ENCODE results near the gene CDC42EP1. TPM values are rescaled to one million over a fixed set of nuclear protein-coding genes. Genes with fewer than 3 reads are reported as not detected.
"Not testable (repeated sequence)": the region's sequence is repeated elsewhere in the genome, so short reads cannot be mapped to it uniquely, and the experiment has no call there.

CDC42EP1 gene
- total RNA-seq, 1 donor from 2014 or later: 2.1 TPM

DNA sequence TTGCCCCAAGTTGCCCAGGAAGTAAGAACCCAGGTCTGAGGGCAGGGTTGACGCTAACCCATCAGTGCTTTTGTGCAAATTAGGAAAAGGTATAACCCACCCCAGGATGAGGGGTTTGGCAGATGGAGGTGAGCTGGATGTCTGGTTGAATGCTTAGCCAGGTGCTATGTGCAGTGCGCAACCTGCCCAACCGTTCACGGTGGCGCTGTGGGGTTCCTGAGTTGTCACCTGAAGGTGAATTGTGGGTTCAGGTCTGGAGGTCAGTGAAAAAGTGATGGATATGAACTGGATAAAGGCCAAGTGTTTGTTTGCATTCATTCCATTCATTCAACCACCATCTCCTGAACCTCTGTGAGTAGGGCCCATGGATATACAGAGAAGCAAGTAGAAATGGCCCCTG is 34.0 kb downstream of the CDC42EP1 start:
- no peak for TF ChIP-seq CTCF (IDR thresholded peaks at IDR 0.05; ENCODE audit: partially characterized antibody, unreplicated experiment)
- no peaks in the 10 kb centered on the region for H3K4me1 Mint-ChIP-seq (ENCODE audit: low read depth, unreplicated experiment)
- no peak for DNase-seq
- no peak overlapping the region for H3K27ac Mint-ChIP-seq (ENCODE audit: unreplicated experiment)
- H3K4me3 Mint-ChIP-seq (ENCODE audit: unreplicated experiment): no peak overlapping the region
- peaks cover 6% of the 10 kb centered on the region for H3K27me3 Mint-ChIP-seq (ENCODE audit: unreplicated experiment)
- H3K36me3 Mint-ChIP-seq (ENCODE audit: unreplicated experiment): no peaks in the 10 kb centered on the region
- H3K9me3 Mint-ChIP-seq (ENCODE audit: unreplicated experiment): peaks cover 4% of the 10 kb centered on the region

DNA sequence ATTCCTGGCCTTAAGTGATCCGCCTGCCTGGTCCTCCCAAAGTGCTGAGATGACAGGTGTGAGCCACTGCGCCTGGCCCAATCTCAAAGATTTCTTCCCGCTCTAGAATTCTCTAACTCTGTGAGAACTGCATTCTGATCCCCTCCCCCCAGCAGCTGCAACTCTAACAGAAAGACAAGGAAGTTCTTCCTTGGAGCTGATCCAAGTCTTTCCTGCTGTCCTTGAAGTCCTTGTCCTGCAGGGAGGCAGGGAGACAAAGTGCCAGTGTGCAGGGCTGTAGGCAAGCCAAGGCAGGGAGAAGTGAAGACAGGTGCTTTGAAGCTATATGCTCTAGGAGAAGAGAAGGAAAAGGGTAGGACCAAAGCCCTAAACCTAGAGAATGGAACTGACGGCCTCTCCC is 38.9 kb downstream of the CDC42EP1 start:
- no peak for DNase-seq
- Mint-ChIP-seq H3K27ac (ENCODE audit: unreplicated experiment) (no peak overlapping the region), H3K4me3 (ENCODE audit: unreplicated experiment) (no peak overlapping the region), H3K27me3 (ENCODE audit: unreplicated experiment) (peaks cover 5% of the 10 kb centered on the region), H3K9me3 (ENCODE audit: unreplicated experiment) (no peaks in the 10 kb centered on the region), H3K36me3 (ENCODE audit: unreplicated experiment) (no peaks in the 10 kb centered on the region), H3K4me1 (ENCODE audit: low read depth, unreplicated experiment) (peaks cover 8% of the 10 kb centered on the region)
- TF ChIP-seq CTCF (IDR thresholded peaks at IDR 0.05; ENCODE audit: partially characterized antibody, unreplicated experiment): no peak

DNA sequence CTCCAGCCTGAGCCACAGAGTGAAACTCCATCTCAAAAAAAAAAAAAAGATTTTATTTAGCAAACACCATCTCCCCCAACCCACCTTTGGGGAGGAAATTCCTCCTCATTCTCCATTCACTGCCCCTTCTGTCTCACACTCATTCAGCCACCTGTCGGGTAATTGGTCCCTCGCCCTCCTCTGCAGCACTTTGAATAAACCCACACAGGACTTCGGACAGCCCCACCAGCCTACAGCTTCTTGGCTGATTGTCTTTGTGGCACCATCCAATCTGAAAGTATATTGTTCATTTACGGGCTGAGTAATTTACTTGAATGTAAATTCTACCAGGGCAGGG is 40.9 kb downstream of the CDC42EP1 start:
- peak overlapping the region; percentile 62 for H3K4me3 Mint-ChIP-seq (ENCODE audit: unreplicated experiment)
- DNase-seq: no peak
- peaks cover 8% of the 10 kb centered on the region for H3K4me1 Mint-ChIP-seq (ENCODE audit: low read depth, unreplicated experiment)
- peaks cover 2% of the 10 kb centered on the region for H3K9me3 Mint-ChIP-seq (ENCODE audit: unreplicated experiment)
- peaks cover 3% of the 10 kb centered on the region for H3K27me3 Mint-ChIP-seq (ENCODE audit: unreplicated experiment)
- no peak overlapping the region for H3K27ac Mint-ChIP-seq (ENCODE audit: unreplicated experiment)
- no peaks in the 10 kb centered on the region for H3K36me3 Mint-ChIP-seq (ENCODE audit: unreplicated experiment)
- TF ChIP-seq CTCF (IDR thresholded peaks at IDR 0.05; ENCODE audit: partially characterized antibody, unreplicated experiment): no peak

DNA sequence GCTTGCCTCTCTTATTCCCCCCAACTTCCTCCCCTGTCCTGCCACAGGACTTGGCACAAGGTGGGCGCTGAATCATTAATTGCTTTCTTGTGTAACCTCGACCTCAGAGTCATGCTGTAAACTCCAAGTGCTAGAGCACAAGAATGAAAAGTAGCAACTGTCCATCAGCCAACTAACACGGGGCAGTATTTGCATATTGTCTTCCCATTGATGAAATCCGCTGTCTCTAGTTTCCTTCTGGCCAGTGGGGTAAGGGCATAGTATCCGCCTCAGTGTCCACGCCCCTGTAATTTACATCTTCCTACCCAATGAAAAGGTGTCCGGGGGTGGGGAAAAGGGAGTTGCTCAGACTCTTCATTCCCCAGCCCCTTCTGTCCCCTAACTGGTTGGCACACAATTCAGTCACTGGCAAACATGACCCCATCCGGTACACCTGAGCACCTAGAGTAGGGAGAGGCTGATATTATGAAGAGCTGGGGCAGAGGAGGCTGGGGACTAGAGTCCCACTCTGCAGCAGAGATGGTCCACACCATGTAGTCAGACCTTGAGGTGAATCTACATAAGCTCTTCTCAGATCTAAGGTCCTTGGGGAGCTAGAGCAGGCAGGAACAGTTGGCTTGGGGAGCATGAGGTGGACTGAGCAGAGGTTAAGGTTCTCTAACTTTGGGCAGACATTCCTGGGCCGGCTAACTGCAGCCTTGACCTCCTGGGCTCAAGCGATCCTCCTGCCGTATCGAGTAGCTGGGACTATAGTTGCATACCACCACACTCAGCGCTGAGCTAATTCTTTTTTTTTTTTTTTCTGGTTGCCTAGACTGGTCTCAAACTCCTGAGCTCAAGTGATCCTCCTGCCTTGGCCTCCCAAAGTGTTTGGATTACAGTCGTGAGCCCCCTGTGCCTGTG is 41.5 kb downstream of the CDC42EP1 start:
- H3K27ac Mint-ChIP-seq (ENCODE audit: unreplicated experiment): no peak overlapping the region
- H3K36me3 Mint-ChIP-seq (ENCODE audit: unreplicated experiment): no peaks in the 10 kb centered on the region
- TF ChIP-seq CTCF (IDR thresholded peaks at IDR 0.05; ENCODE audit: partially characterized antibody, unreplicated experiment): no peak
- no peak for DNase-seq
- H3K27me3 Mint-ChIP-seq (ENCODE audit: unreplicated experiment): peaks cover 3% of the 10 kb centered on the region
- H3K4me1 Mint-ChIP-seq (ENCODE audit: low read depth, unreplicated experiment): peaks cover 8% of the 10 kb centered on the region
- peak overlapping the region; percentile 36 for H3K4me3 Mint-ChIP-seq (ENCODE audit: unreplicated experiment)
- H3K9me3 Mint-ChIP-seq (ENCODE audit: unreplicated experiment): peaks cover 2% of the 10 kb centered on the region

- H3K9me3 Mint-ChIP-seq (ENCODE audit: unreplicated experiment); H3K27ac Mint-ChIP-seq (ENCODE audit: unreplicated experiment); H3K36me3 Mint-ChIP-seq (ENCODE audit: unreplicated experiment); DNase-seq; H3K27me3 Mint-ChIP-seq (ENCODE audit: unreplicated experiment); H3K4me3 Mint-ChIP-seq (ENCODE audit: unreplicated experiment): not testable (repeated sequence)
- peaks cover 10% of the 10 kb centered on the region for H3K4me1 Mint-ChIP-seq (ENCODE audit: low read depth, unreplicated experiment)
These were observed 42.4 kb downstream of the CDC42EP1 start for GRCh38 chr22:37602546-37603277.
